Stimulated activated CD4-positive, alpha-beta T cell treated with anti-CD3 and anti-CD28 coated beads, Interleukin-12 subunit alpha, Interleukin-12 subunit beta, amount 100 ng/mL, for 48 hours (primary cell): Measurements from ENCODE around the gene RPL26.
"Not testable (repeated sequence)": the region's sequence is repeated elsewhere in the genome, so short reads cannot be mapped to it uniquely, and the experiment has no call there.

ENCODE experiments used
- DNase-seq, 3 donors: peaks; one replicate each; pipeline ENCODE4 v3.0.0-alpha.2; 2020; ENCODE audit warnings: low read depth in 2 of 3, low spot score in 1 of 3

RPL26 gene

DNA sequence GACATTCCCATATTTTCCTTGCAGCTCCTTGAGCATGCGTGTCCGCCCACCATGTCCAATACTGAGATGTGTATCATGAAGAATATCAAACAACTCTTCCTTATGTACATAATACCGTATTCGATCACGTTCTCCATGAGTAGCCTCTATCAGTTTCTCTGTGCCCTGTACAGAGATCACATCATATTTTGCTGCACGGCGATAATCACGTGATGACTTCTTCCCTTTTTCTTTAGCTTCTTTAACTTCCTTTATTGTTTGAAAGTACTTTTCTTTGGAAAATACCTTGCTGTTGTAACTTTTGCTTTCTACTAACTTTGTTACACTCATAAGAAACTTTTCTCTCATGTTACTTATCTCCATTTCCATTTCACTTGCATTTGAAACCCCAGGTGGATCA, 13.0 kb downstream of the RPL26 start:
- DNase-seq = no peak

DNA sequence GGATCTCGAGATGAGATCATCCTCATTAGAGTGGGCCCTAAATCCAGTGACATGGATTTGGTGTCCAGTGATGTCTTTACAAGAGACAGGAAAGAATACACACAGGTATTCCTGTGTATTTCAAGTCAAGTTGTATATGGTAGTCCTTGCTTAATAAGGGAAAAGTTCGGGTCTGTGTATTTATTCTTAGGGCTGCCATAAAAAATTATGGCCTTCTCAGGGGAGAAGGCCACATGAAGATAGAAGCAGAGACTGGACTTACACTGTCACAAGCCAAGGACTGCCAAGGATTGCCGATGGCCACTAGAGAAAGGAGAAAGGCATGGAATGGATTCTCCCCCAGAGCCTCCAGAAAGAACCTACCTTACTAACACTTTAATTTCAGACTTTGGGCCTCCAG, 14.8 kb downstream of the RPL26 start:
- DNase-seq = no peak

DNA sequence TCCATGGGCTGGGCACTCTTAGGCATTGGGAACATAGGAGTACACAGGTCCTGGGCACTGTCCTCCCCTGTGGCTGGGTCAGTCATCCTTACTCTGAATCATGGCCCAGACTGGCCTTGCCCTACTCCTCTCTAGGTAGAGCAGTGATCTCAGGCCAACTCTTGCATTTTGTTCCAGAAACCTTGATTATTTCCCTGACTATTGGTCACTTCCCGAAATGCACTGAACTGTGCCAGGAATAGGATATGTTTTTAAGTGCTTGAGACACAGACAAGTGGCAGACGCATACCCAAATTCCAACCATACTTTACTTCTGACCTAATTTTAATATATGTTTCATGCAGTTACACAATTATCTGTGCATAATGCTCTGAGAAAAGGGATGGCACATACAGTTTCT, 16.8 kb downstream of the RPL26 start:
- DNase-seq = no peak

DNA sequence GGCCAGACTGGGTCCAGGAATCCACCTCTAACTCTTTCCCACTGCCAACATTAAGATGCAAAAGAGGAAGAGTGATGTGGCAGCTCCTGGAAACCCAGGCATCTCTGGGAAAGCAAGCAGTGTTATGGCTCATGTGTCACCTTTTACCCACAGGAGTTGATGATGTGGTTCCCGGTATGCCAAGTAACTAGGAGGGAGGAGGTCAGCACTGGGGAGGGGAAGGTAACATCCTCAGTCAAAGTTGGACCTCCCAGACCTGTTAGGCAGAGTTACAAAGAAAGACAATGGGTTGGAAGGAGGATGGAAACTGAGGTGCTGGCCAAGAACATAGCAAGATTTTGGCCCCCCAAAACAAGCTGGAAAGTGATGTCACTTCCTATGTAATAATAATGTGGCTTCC, 17.9 kb downstream of the RPL26 start:
- DNase-seq = no peak

DNA sequence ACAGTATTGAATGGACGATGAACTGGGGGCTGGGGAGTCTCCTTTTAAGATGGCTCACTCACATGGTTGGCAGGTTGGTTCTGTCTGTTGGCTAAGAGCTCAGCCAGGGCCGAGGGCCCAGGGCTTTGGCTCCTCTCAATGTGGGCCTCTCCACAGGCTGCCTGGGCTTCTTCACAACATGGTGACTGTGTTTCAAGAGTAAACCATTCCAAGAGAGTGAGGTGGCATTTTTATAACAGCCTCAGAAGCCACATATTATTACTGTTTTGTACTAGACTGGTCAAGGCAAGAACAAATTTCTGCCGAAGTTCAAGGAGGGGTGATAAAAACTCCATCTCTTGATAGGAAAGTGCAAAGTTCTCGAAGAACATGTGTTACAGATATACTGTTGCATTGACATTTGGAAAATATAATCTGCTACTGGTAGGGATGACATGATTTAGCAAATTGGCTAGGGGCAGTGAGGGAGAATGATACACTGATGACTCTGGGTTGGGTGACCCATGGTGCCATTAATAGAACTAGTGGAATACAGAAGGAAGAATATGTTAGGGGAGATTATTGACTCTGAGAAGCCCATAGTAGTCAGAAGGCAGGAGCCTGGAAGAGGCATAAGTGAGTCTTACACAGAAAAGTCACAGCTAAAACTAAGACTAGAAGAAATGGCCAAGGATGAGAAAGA, 20.2 kb downstream of the RPL26 start:
- DNase-seq = no peak

GRCh38 chr17:8360751-8361150, 22.2 kb downstream of the RPL26 start:
- no peak for DNase-seq

DNA sequence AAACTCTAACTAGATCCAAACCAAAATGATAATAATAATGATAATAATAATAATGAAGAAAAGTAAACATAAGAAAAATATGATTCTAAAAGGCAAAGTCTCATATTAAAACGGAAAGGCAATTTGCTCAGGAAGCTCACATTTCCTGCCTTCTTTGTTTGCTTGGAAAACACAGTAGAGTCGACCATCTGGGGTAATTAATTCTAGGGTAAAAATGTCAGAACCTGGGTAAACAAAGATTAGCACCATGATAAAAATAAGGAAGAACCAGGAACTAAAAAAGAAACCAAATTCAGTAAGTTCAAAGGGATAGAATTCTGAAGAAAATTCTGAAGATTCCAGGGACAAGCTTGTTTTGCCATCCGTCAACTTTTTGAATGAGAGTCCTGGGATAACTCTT, 22.7 kb downstream of the RPL26 start:
- no peak for DNase-seq

GRCh38 chr17:8359769-8360168, 23.2 kb downstream of the RPL26 start:
- DNase-seq = no peak

GRCh38 chr17:8357910-8358309, 25.1 kb downstream of the RPL26 start:
- DNase-seq = no peak

- DNase-seq = no peak
Observed at GRCh38 chr17:8354236-8354635, 28.8 kb downstream of the RPL26 start.

DNA sequence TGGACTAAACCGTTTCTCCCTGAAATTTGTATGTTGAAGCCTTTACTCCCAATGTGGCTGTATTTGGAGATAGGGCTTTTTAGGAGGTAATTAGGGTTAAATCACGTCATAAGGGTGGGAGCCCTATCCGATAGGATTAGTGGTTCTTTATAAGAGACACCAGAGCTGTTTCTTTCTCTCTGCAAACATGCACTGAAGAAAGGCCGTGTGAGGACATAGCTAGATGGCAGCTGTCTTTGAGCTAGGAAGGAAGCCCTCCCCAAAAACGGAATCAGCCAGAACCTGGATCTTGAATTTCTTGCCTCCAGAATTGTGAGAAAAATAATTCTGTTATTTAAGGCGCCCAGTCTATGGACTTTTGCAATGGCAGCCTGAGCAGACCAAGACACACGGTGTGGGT, 29.3 kb downstream of the RPL26 start:
- no peak for DNase-seq

GRCh38 chr17:8350339-8350738, 32.7 kb downstream of the RPL26 start:
- no peak for DNase-seq

GRCh38 chr17:8347001-8347400, 36.0 kb downstream of the RPL26 start:
- DNase-seq = not testable (repeated sequence)

GRCh38 chr17:8345951-8346665, 36.9 kb downstream of the RPL26 start:
- DNase-seq = no peak

DNA sequence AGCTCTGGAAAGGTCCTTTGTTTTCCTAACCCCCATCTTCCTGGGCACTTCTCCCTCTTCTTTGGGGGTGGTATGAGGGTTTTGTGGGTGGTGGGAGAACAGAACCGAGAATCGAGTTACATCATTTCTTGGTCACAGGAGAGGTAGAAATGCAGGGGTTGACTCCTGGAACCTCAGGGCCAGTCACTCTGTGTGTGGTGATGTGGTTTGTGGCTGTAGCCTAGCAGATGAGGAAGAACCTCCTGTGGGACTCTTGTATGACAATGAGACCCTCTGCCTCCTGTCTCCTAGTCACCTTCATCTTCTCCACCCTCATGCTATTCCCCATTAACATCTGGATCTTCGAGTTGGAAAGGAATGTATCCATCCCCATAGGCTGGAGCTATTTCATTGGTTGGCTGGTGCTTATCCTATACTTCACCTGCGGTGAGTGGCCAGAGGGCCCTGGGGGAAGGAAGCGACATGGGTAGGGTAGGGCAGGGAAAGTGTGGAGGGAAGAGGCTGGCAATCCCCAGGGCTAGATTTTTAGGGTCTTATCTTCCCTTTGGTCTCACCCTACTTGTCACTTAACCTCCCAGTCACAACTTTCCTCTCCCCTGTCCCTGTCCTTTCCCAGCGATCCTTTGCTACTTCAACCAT, 37.8 kb downstream of the RPL26 start:
- no peak for DNase-seq

- DNase-seq = no peak
Observed at GRCh38 chr17:8341456-8341855, 41.5 kb downstream of the RPL26 start.

- no peak for DNase-seq
Observed at GRCh38 chr17:8339540-8339939, 43.5 kb downstream of the RPL26 start, which contains the start of gene ODF4. Gene ODF4 (plus strand): TSS chr17:8339840. CDS start chr17:8340052, 212 bp downstream.

- no peak for DNase-seq
Observed at GRCh38 chr17:8338753-8339140, 44.2 kb downstream of the RPL26 start.

- no peak for DNase-seq
Observed at GRCh38 chr17:8337802-8338752, 44.9 kb downstream of the RPL26 start.

- DNase-seq = no peak
Observed at GRCh38 chr17:8333281-8333680, 49.7 kb downstream of the RPL26 start.

DNA sequence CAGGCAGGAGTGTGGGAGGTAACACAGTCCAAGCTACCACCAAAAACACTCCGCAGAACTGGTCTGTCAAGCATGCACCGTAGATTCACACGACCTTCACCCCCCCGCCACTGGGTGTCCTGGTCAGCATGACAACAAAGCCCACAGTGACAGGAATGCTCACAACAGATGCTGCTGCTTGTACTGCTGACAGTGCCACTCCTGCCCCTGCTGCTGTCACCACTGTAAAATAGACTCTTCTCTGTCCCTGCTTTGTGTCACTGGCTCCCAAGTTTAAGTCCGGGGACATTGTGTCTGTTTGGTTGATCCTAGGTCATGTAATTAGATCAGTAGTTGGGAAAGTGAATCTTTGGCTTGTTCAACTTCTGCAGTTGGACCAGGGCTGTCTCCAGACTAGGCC, 50.3 kb downstream of the RPL26 start:
- no peak for DNase-seq
